ENCODE results near the gene TMEM94. TPM values are rescaled to one million over a fixed set of nuclear protein-coding genes. Genes with fewer than 3 reads are reported as not detected.
"Not testable (repeated sequence)": the region's sequence is repeated elsewhere in the genome, so short reads cannot be mapped to it uniquely, and the experiment has no call there.

The TMEM94 gene
- total RNA-seq, 1 donor from 2014 or later: 73.0 TPM

GRCh38 chr17:75445296-75445695 lies 11.1 kb upstream of the TMEM94 start:
- DNase-seq (ENCODE audit: low read depth): no peak

GRCh38 chr17:75445896-75446295 lies 10.5 kb upstream of the TMEM94 start:
- DNase-seq (ENCODE audit: low read depth): not testable (repeated sequence)

GRCh38 chr17:75447951-75448856 lies 8.2 kb upstream of the TMEM94 start:
- no peak for DNase-seq (ENCODE audit: low read depth)

DNA sequence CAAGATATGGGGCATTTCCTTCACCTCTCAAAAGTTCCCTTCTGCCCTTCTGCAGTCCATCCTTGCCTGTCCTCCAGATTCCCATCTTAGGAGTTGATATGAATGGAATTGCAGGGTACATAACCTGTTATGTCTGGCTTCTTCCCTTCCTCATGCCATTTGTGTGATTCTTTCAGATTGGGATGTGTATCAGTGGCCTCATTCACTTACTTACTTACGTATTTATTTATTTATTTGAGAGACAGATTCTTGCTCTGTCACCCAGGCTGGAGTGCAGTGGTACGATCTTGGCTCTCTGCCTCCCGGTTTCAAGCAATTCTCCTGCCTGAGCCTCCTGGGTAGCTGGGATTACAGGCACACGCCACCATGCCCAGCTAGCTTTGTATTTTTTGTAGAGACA lies 6.2 kb upstream of the TMEM94 start:
- no peak for DNase-seq (ENCODE audit: low read depth)

DNA sequence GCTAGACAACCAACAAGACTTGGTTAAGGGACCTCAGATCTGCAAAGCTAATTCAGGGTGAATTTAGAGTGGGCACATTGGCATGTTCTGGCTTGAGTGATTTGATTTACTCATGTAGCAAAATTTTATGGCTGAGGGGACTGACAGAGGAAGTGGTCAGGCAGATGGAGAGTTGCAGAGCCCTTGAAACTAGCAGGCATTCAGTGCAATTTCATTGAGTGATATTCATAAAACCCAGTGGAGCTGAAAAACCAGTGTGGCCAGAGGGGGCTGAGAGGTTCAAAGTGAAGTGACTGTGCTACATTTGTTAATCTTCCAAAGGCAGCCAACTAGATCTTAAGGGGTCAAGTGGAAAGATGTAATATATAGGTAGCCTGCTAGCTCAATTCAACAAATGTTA lies 2.2 kb upstream of the TMEM94 start:
- no peak for DNase-seq (ENCODE audit: low read depth)

DNA sequence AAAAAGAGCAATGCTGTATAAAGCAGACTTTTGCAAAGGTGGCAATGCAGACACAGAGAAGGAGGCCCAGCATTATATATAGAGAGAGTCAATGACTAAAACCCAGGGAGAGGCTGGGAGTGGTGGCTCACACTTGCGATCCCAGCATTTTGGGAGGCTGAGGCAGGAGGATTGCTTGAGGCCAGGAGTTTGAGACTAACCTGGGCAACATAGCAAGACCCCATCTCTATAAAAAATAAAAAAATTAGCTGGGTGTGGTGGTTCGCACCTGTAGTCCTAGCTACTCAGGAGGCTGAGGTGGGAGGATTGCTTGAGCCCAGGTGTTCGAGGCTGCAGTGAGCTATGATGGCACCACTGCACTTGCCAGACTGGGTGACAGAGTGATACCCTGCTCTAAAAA lies 1.8 kb upstream of the TMEM94 start:
- DNase-seq (ENCODE audit: low read depth): not testable (repeated sequence)

- no peak for DNase-seq (ENCODE audit: low read depth)
Measured at GRCh38 chr17:75456039-75456416, 407 bp upstream of the TMEM94 start.

GRCh38 chr17:75457047-75457654 lies 716 bp downstream of the TMEM94 start:
- DNase-seq (ENCODE audit: low read depth): peak; percentile 62

- DNase-seq (ENCODE audit: low read depth): peak; percentile 52
Measured at GRCh38 chr17:75459246-75459589, 2.8 kb downstream of the TMEM94 start.

GRCh38 chr17:75459590-75460267 lies 3.3 kb downstream of the TMEM94 start:
- DNase-seq (ENCODE audit: low read depth): peak; percentile 92

DNA sequence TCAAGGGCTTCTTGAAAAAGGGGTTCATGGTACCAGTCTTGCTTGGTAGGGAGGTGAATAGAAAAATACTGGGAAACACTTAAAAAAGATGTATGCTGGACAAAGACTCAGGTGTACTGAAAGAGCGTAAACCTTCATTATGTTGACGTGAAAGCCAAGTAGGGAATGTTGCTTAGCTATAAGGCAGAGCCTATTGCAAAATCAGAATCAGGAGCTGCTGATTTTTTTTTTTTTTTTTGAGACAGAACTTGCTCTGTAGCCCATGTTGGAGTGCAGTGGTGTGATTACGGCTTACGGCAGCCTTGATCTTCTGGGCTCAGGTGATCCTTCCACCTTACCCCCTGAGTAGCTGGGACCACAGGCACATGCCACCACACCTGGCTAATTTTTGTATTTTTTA lies 3.9 kb downstream of the TMEM94 start:
- no peak for DNase-seq (ENCODE audit: low read depth)

GRCh38 chr17:75463603-75464002 lies 7.2 kb downstream of the TMEM94 start:
- DNase-seq (ENCODE audit: low read depth): no peak

- no peak for DNase-seq (ENCODE audit: low read depth)
Measured at GRCh38 chr17:75465039-75465438, 8.6 kb downstream of the TMEM94 start.

GRCh38 chr17:75468291-75468754 lies 11.9 kb downstream of the TMEM94 start:
- peak; percentile 55 for DNase-seq (ENCODE audit: low read depth)

- DNase-seq (ENCODE audit: low read depth): no peak
Measured at GRCh38 chr17:75468779-75469373, 12.4 kb downstream of the TMEM94 start.

DNA sequence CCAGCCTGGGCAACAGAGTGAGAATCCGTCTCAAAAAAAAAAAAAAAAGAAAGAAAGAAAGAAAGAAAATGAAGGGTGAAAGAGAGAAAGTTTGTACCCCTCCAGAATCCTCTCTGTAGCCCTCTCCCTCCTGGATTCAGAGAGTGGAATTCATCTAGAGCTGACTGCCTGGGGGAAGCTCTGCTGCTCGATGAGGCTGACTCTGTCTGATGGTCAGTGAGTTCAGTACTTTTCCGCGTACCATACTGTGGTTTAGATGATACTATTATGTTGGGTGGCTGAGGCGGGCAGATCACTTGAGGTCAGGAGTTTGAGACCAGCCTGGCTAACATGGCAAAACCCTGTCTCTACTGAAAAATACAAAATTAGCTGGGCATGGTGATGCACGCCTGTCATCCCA lies 14.8 kb downstream of the TMEM94 start:
- DNase-seq (ENCODE audit: low read depth): no peak

- no peak for DNase-seq (ENCODE audit: low read depth)
Measured at GRCh38 chr17:75472119-75472518, 15.7 kb downstream of the TMEM94 start.

DNA sequence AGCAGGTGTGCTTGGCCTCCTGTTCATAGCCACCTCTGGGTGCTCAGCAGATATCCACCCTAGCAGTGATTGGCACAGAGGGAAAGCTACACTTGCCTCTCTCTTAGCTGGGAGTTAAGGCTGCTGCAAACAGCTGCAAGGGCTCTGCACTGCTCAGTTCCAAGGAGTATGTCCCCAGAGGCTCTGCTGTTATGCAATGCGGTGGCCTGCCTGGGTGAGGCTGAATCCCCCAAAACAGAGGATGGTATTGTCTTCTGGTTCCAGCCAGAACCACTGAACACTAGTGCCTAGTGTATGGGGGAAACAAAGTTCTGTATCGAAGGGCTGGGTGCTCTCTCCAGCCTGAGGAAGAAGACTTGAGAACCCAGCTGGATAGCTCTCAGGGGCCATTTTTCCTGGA lies 16.8 kb downstream of the TMEM94 start:
- peak; percentile 45 for DNase-seq (ENCODE audit: low read depth)

GRCh38 chr17:75474736-75475135 lies 18.3 kb downstream of the TMEM94 start:
- no peak for DNase-seq (ENCODE audit: low read depth)

GRCh38 chr17:75475144-75475835 lies 18.9 kb downstream of the TMEM94 start:
- no peak for DNase-seq (ENCODE audit: low read depth)

DNA sequence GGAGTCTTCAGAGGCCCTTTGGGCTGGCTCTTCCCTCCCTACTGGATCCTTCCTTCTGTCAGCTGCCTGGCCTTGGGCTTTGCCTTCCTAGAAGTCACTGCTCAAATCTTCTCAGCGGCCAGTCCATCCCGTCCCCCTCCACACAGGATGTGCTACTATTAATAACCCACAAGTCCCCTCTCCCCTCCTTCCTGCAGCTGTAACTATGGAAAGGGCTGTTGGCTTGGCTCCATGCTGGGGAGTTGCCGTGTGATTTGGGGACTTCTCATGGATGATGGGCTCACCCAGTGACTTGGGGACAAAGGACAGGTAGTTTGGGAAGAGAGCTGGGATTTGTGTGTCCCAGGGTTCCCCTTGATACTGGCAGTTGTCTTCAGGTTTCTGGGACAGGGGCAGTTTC lies 19.4 kb downstream of the TMEM94 start:
- DNase-seq (ENCODE audit: low read depth): peak; percentile 75

All from myocyte (in vitro differentiated cells).